Activated B cell treated with CpG ODN at 0.5 μM for 24 hours (primary cell): ENCODE measurements around the gene CTDSP1. TPM values are rescaled to one million over a fixed set of nuclear protein-coding genes. Genes with fewer than 3 reads are reported as not detected.

Experiments
- ATAC-seq: fragments of 200-7000 bp; cut with Tn5 transposase; one replicate; pipeline ENCODE4 v1.10.0; 2021; ENCODE audit warnings: low read depth, mild to moderate bottlenecking, moderate library complexity
- CTCF ChIA-PET: fragments of 350-600 bp; sonication (Branson Sonifier 250); formaldehyde crosslinking; loops from one replicate; lab custom pipeline; 2021; ENCODE audit warnings: antibody characterized with exemption; lab: Charles Lee
- POLR2A ChIA-PET: fragments of 350-600 bp; sonication (Branson Sonifier 250); formaldehyde crosslinking; loops from one replicate; lab custom pipeline; 2021; ENCODE audit warnings: antibody characterized with exemption; lab: Charles Lee
- DNase-seq: peaks from one replicate; pipeline ENCODE4 v3.0.0; 2022
- H3K27ac Mint-ChIP-seq: one replicate; pipeline ENCODE4 v1.8.0; 2020; ENCODE audit warnings: mixed read lengths
- H3K27me3 Mint-ChIP-seq: one replicate; pipeline ENCODE4 v1.8.0; 2021; ENCODE audit warnings: mixed read lengths
- H3K36me3 Mint-ChIP-seq: one replicate; pipeline ENCODE4 v1.8.0; 2021; ENCODE audit warnings: low read depth, mixed read lengths
- H3K4me1 Mint-ChIP-seq: one replicate; pipeline ENCODE4 v1.8.0; 2021; ENCODE audit warnings: mixed read lengths
- H3K4me3 Mint-ChIP-seq: one replicate; pipeline ENCODE4 v1.8.0; 2020; ENCODE audit warnings: mild to moderate bottlenecking, mixed read lengths
- H3K9me3 Mint-ChIP-seq: one replicate; pipeline ENCODE4 v1.8.0; 2020; ENCODE audit warnings: mixed read lengths
- CTCF ChIP-seq: fragments of 200-600 bp; IDR thresholded peaks from one replicate; pipeline ENCODE4 v1.8.0; 2022; ENCODE audit warnings: antibody characterized with exemption, mild to moderate bottlenecking
- intact Hi-C: fragments of 100-400 bp; cut with micrococcal nuclease; formaldehyde crosslinking; loops from one replicate; pipeline ENCODE4 v1.15.1; 2024
- total RNA-seq: library from RNA; stranded (reverse); gene quantifications from 2 replicates; pipeline ENCODE4 v1.2.3, GENCODE V29; 2022

CTDSP1 gene
- total RNA-seq, 1 donor from 2014 or later = 118 TPM

GRCh38 chr2:218395456-218395825 is 4.2 kb upstream of the CTDSP1 start:
- peak overlapping the region; percentile 96 for H3K27ac Mint-ChIP-seq
- H3K36me3 Mint-ChIP-seq = peaks cover 2% of the 10 kb centered on the region
- intact Hi-C loops = loop anchor here (5.0 kb wide), 3 partner anchors 228 to 782 kb away; partner anchors contain the start of genes CNPPD1, CXCR1 and RETREG2
- CTCF ChIA-PET = interaction anchor here (1.5 to 2.6 kb wide), 5 partner anchors 39 to 123 kb away, joined by 6 to 20 read pairs (median 11); partner anchors contain the start of genes CATIP and TMBIM1
- H3K27me3 Mint-ChIP-seq = no peaks in the 10 kb centered on the region
- no peak for TF ChIP-seq CTCF
- POLR2A ChIA-PET = interaction anchor here (0.5 to 2.8 kb wide), 12 partner anchors 9 to 264 kb away, joined by 3 to 16 read pairs (median 5); partner anchors contain the start of genes BCS1L, SLC11A1, TMBIM1 and ZNF142
- ATAC-seq (no peak), DNase-seq (no peak)
- peak overlapping the region; percentile 92 for H3K4me3 Mint-ChIP-seq
- H3K4me1 Mint-ChIP-seq = peaks cover 48% of the 10 kb centered on the region
- H3K9me3 Mint-ChIP-seq = no peaks in the 10 kb centered on the region

GRCh38 chr2:218395826-218396687 is 3.6 kb upstream of the CTDSP1 start:
- Mint-ChIP-seq H3K27me3 (no peaks in the 10 kb centered on the region), H3K27ac (peak overlapping the region; percentile 96), H3K4me3 (peak overlapping the region; percentile 92), H3K36me3 (peaks cover 2% of the 10 kb centered on the region), H3K9me3 (no peaks in the 10 kb centered on the region), H3K4me1 (peaks cover 51% of the 10 kb centered on the region)
- POLR2A ChIA-PET = interaction anchor here (0.6 to 2.8 kb wide), 19 partner anchors 8 to 780 kb away, joined by 3 to 16 read pairs (median 4); partner anchors contain the start of genes AAMP, ARPC2, BCS1L and CNPPD1
- peak; percentile 88 for DNase-seq
- intact Hi-C loops = loop anchor here (1.0 to 5.0 kb wide), 17 partner anchors 10 to 883 kb away; partner anchors contain the start of genes ARPC2, BCS1L, CATIP and CNOT9
- peak; percentile 44 for TF ChIP-seq CTCF
- ATAC-seq = peak; percentile 70
- CTCF ChIA-PET = interaction anchor here (0.6 to 2.6 kb wide), 12 partner anchors 26 to 502 kb away, joined by 3 to 20 read pairs (median 6); partner anchors contain the start of genes AAMP, CATIP, PNKD and TMBIM1

- POLR2A ChIA-PET = interaction anchor here (0.6 to 2.8 kb wide), 22 partner anchors 8 to 856 kb away, joined by 3 to 16 read pairs (median 5); partner anchors contain the start of genes AAMP, ARPC2, CNPPD1 and PNKD
- ATAC-seq (no peak), DNase-seq (no peak)
- Mint-ChIP-seq H3K9me3 (no peaks in the 10 kb centered on the region), H3K27ac (peak overlapping the region; percentile 96), H3K36me3 (peaks cover 5% of the 10 kb centered on the region), H3K4me1 (peaks cover 59% of the 10 kb centered on the region), H3K4me3 (peak overlapping the region; percentile 92), H3K27me3 (no peaks in the 10 kb centered on the region)
- intact Hi-C loops = loop anchor here (1.0 to 5.0 kb wide), 17 partner anchors 9 to 882 kb away; partner anchors contain the start of genes ARPC2, BCS1L, CATIP and CNOT9
- TF ChIP-seq CTCF = no peak
- CTCF ChIA-PET = interaction anchor here (0.6 to 2.6 kb wide), 15 partner anchors 12 to 501 kb away, joined by 3 to 20 read pairs (median 5); partner anchors contain the start of genes AAMP, CATIP, PNKD and TMBIM1
Observed at GRCh38 chr2:218396688-218397462, 2.8 kb upstream of the CTDSP1 start.

- Mint-ChIP-seq H3K4me3 (peak overlapping the region; percentile 92), H3K27me3 (no peaks in the 10 kb centered on the region), H3K9me3 (no peaks in the 10 kb centered on the region), H3K4me1 (peaks cover 62% of the 10 kb centered on the region), H3K36me3 (peaks cover 9% of the 10 kb centered on the region), H3K27ac (peak overlapping the region; percentile 96)
- TF ChIP-seq CTCF = no peak
- ATAC-seq (no peak), DNase-seq (no peak)
- ChIA-PET CTCF (interaction anchor here (0.8 to 2.6 kb wide), 7 partner anchors 12 to 125 kb away, joined by 3 to 14 read pairs (median 4); partner anchors contain the start of genes CATIP and TMBIM1), POLR2A (interaction anchor here (0.7 to 2.8 kb wide), 9 partner anchors 30 to 855 kb away, joined by 3 to 16 read pairs (median 6); partner anchors contain the start of genes AAMP, ARPC2, PNKD and TUBA4B)
- intact Hi-C loops = loop anchor here (5.0 kb wide), 3 partner anchors 230 to 780 kb away; partner anchors contain the start of genes CNPPD1, CXCR1 and RETREG2
Observed at GRCh38 chr2:218397463-218397819, 2.2 kb upstream of the CTDSP1 start.
